GM15510 (cell line): Measurements from ENCODE around the gene TTC9.

Experiments
- POLR2A ChIP-seq: IDR thresholded peaks from 3 replicates; pipeline ENCODE4 v1.6.1; 2011; ENCODE audit warnings: borderline replicate concordance; ENCODE audit not compliant: insufficient read length; ENCODE audit errors: extremely low read depth

TTC9 gene

DNA sequence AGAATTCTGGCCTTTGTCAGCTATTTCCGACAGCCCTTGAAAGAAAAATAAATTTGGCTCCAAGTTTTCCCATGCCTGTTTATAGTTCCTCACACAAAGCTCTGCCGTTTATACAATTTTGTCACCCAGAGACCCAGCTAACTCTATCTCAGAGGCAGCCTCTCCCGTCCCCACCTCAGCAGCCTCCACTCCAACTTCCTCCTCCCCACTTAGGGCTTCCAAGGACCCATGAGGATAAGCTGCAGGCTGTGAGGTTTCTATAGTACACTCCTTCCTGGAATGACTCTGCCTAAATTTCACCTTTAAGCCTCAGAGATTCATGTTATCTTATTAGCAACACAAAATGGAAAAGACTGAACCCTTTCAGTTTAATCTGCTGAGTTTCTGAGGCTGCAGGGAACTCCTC, 71.8 kb downstream of the TTC9 start:
- no peak for TF ChIP-seq POLR2A

GRCh38 chr14:70714055-70714550, 72.4 kb downstream of the TTC9 start:
- no peak for TF ChIP-seq POLR2A

DNA sequence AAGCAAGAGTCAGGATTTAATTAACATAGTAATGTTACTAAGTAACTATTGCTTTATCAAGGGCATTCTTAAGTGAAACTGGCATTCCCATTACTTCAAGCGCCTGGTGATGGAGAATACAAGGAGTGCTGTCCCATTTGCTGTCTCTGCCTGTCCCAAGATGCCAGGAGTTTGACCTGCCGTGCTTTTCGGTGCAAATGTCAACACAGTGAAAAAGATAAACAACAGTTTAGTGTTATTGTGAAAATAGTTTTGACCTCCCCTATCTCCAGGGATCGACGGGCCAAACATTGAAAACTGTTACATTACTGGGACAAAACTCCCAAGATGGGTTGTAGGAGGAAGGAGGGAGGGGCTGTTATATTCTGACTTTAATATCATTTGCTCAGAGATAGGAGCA, 74.8 kb downstream of the TTC9 start:
- no peak for TF ChIP-seq POLR2A

- TF ChIP-seq POLR2A, result no peak
Observed at GRCh38 chr14:70716958-70717357, 75.2 kb downstream of the TTC9 start.

DNA sequence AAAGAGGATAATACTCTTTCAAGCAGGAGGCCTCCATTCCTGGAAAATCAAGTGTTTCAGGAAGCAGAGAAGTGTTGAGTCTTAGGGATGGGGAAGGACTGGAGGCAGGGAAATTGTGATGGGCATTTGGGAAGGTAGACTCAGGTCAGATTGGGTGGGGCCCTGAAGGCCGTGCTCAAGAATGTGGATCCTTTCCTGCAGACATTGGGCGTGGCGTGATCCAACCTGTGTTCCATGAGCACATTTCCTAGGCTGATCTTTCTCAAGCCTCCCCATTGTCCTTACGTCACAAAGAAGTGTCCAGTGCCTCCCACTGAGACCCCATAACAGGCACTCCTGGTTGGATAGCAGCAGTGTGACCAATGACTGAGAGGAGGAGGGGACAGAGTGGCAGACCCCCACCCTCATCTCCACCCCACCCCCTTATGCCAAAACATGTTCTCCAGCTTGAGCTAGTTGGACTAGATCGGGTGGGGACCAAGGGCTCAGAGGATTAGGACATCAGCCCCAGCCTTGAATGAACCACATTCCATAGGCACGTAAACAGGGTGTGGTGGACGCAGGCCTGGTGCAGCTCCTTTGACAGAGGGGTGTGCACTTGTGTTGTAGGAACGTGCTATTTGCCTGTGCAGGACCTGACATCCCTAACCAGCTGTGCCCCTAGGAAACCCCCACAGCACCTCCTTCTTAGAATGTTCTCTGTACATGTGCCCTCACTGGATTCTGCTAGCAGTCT, 76.8 kb downstream of the TTC9 start:
- TF ChIP-seq POLR2A, result no peak

DNA sequence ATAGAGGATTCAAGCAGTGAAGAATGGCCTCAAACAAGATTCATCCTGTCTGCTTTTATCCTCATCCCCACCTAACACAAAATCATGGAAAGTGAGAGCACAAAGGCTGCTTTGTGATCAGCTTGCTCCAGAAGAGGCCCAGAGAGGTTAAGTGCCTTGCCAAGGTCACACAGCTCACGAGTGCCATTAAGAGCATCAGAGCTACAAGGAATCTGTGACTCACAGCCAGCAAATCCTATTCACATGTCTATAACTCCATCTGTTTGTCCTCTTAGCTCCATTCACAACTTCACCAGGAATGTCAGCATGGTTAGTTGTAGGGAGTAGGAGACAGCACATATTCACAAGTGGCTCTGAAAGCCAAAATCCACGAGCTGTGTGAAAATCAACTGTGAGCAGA, 79.8 kb downstream of the TTC9 start:
- TF ChIP-seq POLR2A, result no peak

GRCh38 chr14:70722418-70722817, 80.7 kb downstream of the TTC9 start:
- no peak for TF ChIP-seq POLR2A

DNA sequence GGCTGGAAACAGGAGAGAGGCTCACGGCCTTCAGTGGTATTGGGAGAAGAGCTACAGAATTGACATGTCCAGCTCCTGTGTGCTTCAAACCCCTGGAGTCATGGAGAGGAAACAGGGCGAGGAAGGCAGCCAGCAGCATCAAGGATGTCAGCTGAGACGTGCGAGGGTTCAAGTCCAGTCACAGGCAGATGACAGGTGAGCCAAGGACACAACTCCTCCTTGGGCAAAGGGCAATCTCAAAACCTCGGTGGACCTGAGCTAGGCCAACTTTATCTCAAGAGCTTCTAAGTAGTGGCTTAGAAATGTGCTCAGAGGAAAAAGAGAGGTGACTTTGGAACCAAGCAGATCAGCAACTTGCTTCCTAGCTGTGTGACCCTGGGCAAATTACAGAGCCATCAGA, 81.6 kb downstream of the TTC9 start:
- no peak for TF ChIP-seq POLR2A

- no peak for TF ChIP-seq POLR2A
Observed at GRCh38 chr14:70724110-70724509, 82.4 kb downstream of the TTC9 start.

DNA sequence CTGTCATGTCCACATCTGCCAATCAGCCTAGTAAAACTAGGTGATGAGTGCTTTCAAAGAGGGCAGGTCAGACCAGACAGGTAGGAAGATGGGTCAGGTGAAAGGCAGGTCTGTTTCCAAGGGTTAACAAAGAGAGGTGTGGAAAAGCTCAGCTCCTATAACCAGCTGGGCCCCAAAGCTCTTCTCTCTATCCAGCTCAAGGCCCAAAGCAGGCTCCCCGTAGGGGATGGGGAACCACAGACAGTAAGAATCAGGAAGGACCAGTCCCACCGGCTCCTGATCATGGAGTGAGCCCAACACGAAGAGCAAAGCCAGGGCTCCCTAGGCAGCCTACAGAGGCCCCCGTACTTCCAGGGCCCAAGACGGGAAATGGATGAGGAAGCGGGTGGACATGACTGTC, 83.2 kb downstream of the TTC9 start:
- no peak for TF ChIP-seq POLR2A
